GM18499 (cell line): ENCODE measurements around the gene RGSL1.

ENCODE experiments used
- ATAC-seq: cut with Tn5 transposase; IDR thresholded peaks from one replicate; pipeline ENCODE4 v1.9.1; 2021; ENCODE audit warnings: moderate number of reproducible peaks; ENCODE audit not compliant: insufficient read depth, unreplicated experiment

The RGSL1 gene

GRCh38 chr1:182450087-182450486, at the start of gene RGSL1:
TSS of gene RGSL1 (plus strand) at chr1:182450146. CDS start at chr1:182450166, 20 bp downstream.
- no peak for ATAC-seq

GRCh38 chr1:182400567-182400966, 49.4 kb upstream of the RGSL1 start, which contains the start of gene TEDDM1:
TSS of gene TEDDM1 (minus strand) at chr1:182400667. CDS start at chr1:182400485, 182 bp downstream.
- no peak for ATAC-seq

DNA sequence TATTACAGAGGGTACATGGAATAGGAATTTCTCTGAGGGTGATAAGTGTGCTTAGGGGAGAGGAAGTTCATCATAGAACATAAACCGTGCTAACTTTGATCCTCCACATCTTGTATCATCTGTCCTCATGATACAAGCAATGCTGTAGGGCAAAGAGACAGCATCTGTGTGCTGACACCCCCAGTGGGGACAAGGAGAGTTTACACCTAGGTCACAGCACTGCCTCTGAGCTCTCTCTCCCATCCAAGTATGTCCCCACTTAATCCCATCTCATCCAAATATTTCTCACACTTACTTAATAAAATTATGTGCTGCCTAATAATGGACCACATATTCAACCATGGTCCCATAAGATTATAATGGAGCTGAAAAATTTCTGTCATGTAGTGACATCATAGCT, 45.2 kb upstream of the RGSL1 start:
- ATAC-seq, result no peak

- ATAC-seq, result no peak
These were observed 44.4 kb upstream of the RGSL1 start for GRCh38 chr1:182405578-182405977.

DNA sequence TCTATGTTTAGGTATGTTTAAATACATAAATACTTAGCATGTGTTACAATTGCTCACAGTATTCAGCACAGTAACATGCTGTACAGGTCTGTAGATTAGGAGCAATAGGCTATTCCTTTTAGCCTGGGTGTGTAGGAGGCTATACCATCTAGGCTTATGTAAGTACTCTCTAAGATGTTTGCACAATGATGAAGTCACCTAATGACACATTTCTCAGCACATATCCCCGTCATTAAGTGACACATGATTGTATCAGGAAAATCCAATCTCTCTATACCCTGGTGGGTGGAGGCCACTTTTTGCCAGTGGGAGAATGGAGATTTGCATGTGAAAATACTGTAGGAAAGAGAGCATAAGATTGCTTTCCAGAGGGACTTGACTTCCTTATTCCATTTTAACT, 43.9 kb upstream of the RGSL1 start:
- ATAC-seq, result no peak

DNA sequence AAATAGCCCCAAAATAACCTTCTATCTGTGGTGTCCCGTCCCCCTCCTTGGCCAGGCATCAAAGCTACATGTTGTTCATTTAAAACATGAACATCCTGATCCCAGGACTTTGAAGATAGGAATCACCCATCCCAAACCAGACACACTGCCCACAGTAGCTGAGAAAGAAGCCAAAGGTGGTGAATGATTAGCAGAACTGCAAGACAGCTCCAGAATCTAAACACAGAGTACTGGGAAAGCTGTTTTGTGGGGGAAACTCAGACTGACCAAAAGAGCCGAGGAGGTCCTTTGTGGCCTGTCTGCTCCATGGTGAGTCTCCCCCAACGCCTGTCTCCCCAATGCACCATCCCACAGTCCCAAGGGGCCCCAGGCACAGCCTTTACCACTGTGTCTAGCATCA, 42.2 kb upstream of the RGSL1 start:
- ATAC-seq, result no peak

DNA sequence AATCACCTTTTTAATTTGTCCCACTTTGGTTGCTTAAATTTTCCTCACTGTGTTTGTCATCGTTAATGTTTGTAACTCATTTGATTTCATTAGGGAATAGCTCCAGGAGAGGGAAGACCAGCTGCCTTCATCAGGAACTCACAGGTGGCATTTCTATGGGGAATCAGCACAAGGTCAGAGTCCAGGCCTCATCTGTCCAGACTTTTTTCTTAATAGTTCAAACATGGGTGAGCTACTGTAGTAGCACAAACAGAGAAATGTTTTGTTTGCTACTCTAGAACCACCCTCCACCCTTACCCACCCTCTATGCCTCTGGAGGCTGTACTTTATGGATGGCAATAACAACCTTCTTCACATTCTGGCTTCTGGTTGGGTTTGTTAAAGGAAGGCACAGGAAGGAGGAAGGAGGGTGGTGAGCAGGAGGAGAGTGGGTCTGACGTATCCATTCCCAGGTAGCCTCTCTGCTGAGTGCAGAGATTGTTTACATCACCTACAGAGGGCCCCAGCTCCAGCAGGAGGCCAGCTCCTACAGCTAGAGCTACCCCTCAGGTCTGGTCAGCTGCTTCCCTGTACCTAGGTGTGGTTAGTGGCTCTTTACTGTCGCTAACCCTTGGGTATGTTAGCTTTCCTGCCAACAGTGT, 41.4 kb upstream of the RGSL1 start:
- no peak for ATAC-seq

- ATAC-seq, result no peak
These were observed 39.8 kb upstream of the RGSL1 start for GRCh38 chr1:182410138-182410537.

GRCh38 chr1:182410620-182411273, 39.2 kb upstream of the RGSL1 start:
- ATAC-seq, result no peak

DNA sequence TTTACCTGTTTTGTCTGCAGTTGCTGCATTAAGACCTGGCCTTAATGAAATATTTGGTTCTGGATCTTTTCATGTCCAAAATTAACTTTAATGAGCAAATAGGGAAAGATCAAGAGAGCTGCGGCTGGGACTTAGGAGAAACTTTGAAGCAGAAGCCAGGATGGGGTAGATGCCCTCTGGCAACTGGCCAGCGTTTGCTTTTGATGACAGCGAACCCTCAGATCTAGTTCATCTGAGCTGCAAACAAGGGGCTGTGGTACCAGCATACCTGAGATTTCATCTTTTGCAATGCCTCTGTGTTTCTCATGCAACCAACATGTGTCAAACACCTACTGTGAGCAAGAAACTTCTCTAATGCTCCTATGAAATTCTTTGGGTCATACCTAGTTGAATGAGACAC, 36.5 kb upstream of the RGSL1 start:
- ATAC-seq, result no peak

DNA sequence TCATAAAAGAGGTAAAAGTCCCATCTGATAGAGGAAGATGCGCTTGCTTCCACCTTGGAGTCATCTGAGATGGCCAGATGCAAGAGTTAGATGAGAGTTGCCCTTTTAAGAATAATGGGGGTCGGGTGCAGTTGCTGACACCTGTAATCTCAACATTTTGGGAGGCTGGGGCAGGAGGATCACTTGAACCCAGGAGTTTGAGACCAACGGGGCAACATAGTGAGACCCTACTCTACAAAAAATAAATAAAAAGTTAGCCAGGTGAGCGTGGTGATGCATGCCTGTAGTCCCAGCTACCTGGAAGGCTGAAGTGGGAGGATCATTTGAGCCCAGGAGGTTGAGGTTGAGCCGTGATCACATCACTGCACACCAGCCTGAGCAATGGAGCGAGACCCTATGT, 36.0 kb upstream of the RGSL1 start:
- no peak for ATAC-seq

- no peak for ATAC-seq
These were observed 34.2 kb upstream of the RGSL1 start for GRCh38 chr1:182415789-182416188.

GRCh38 chr1:182426442-182427430, 23.2 kb upstream of the RGSL1 start:
- ATAC-seq, result no peak

DNA sequence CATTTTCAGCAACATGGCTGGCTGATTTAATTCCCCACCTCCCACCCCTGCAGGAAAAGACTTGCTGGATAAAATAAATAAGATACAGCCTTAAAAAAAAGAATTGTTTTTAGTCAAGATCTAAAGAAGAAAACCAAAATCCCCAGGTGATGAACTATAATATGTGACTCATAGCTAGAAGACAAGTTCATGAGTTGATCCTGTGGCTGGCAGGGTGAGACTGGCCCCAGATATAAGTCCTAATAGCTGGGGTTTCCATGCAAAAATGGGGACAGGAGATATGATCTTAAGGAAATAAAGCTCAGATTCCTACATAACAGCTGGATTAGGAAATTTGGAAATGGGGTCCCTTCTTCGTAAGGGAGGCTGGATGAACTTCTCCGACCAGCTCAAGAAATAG, 21.9 kb upstream of the RGSL1 start:
- ATAC-seq, result no peak

- no peak for ATAC-seq
These were observed 19.5 kb upstream of the RGSL1 start for GRCh38 chr1:182430263-182431068.

DNA sequence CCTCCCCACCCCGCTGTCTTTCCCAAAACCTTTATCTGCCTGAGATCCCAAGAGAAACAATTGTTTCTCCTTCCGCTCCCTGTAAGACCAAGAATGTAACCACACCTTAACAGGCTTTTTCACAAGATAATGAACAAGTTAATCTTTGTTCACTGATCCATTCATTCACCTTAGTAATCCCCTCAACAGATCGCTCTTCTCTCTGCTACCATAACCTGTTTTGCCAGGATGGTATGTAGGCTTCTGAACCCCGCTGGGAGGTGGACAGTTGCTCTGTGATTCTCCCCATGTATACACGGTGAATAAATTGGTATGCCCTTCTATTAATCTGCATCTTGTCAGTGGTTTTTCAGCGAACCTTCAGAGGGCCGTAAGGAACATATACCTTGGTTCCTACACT, 18.7 kb upstream of the RGSL1 start:
- ATAC-seq, result no peak

- ATAC-seq, result no peak
These were observed 16.4 kb upstream of the RGSL1 start for GRCh38 chr1:182433580-182433979.

DNA sequence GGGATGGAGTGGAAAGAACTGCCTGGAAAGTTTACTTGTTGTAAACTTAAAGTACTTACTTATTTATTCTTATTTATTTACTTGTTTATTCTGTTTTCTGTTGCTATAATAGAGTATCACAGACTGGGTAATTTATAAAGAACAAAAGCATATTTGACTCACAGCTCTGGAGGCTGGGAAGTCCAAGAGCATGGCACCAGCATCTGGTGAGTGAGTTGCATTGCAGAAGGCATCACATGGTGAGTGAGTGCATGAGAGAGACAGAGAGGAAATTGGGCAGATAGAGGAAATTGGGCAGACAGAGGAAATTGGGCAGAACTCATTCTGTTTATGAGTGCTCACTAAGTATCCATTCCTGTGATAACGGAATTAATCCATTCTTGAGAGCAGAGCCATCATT, 11.6 kb upstream of the RGSL1 start:
- no peak for ATAC-seq

GRCh38 chr1:182441719-182442118, 8.2 kb upstream of the RGSL1 start:
- ATAC-seq, result no peak

DNA sequence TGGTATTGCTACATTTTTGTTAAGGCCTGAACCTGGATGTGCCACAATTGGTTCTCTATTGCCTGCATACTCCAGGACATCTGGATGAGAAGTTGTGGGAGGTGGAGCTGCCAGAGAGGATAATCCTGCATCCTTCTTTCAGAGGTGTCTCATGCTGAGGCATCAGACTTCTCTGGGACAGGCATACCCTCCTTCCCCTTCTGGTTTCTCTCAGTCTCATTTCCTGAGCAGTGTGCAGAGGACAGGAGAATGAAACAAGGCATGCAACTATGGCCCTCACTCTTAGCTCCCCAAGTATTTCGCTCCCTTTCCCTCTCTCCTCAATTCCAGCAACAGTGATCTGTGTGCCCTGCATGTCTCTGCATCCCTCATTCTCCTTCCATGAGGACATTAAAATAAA, 7.6 kb upstream of the RGSL1 start:
- no peak for ATAC-seq
